OCI-LY7 (cell line): Measurements from ENCODE around the gene TPO. TPM values are rescaled to one million over a fixed set of nuclear protein-coding genes. Genes with fewer than 3 reads are reported as not detected.
"Not testable (repeated sequence)": the region's sequence is repeated elsewhere in the genome, so short reads cannot be mapped to it uniquely, and the experiment has no call there.

ENCODE experiments used
- BruUV-seq: library from RNA; stranded (reverse); fragments of 400-500 nt; replicated peaks from 2 replicates; lab custom pipeline; 2021; lab: Mats Ljungman, UMichigan
- CTCF ChIA-PET: fragments of 300-600 bp; sonication (Branson Sonifier 250); formaldehyde crosslinking; loops from one replicate; lab custom pipeline; 2022; ENCODE audit warnings: antibody characterized with exemption; ENCODE audit not compliant: unreplicated experiment; lab: Charles Lee
- POLR2A ChIA-PET: fragments of 300-600 bp; sonication (Branson Sonifier 250); formaldehyde crosslinking; loops from one replicate; lab custom pipeline; 2022; ENCODE audit warnings: antibody characterized with exemption; lab: Charles Lee
- DNase-seq: peaks from one replicate; pipeline ENCODE4 v3.0.0-alpha.2; 2015; ENCODE audit warnings: low spot score
- H2AFZ ChIP-seq: fragments of 200-600 bp; sonication (generic), shearing (Covaris generic); 2 replicates; pipeline ENCODE4 v1.6.1; 2014; ENCODE audit warnings: mild to moderate bottlenecking, antibody characterized with exemption, low read length, moderate library complexity
- H3K27ac ChIP-seq: fragments of 200-600 bp; sonication (generic); 2 replicates; pipeline ENCODE4 v1.5.1; 2014; ENCODE audit warnings: mixed run types, low read depth, mild to moderate bottlenecking, moderate library complexity, low read length, inconsistent platforms; ENCODE audit not compliant: poor library complexity, severe bottlenecking
- H3K36me3 ChIP-seq: fragments of 200-600 bp; sonication (generic); 2 replicates; pipeline ENCODE4 v1.6.1; 2014; ENCODE audit warnings: mild to moderate bottlenecking, antibody characterized with exemption, low read length, moderate library complexity, mixed read lengths; ENCODE audit not compliant: insufficient read depth
- H3K4me1 ChIP-seq: fragments of 200-600 bp; sonication (generic); 2 replicates; pipeline ENCODE4 v1.5.1; 2014; ENCODE audit warnings: mild to moderate bottlenecking, low read length; ENCODE audit not compliant: insufficient read depth, poor library complexity, severe bottlenecking
- H3K4me2 ChIP-seq: fragments of 200-600 bp; sonication (generic); 2 replicates; pipeline ENCODE4 v1.6.1; 2014; ENCODE audit warnings: mild to moderate bottlenecking, low read length
- H3K4me3 ChIP-seq: fragments of 200-600 bp; sonication (generic); 2 replicates; pipeline ENCODE4 v1.5.1; 2014; ENCODE audit warnings: mild to moderate bottlenecking, low read depth, low read length; ENCODE audit not compliant: poor library complexity, severe bottlenecking
- H3K79me2 ChIP-seq: fragments of 200-600 bp; sonication (generic); 2 replicates; pipeline ENCODE4 v1.6.1; 2016; ENCODE audit warnings: low read depth, mild to moderate bottlenecking, low read length, moderate library complexity, mixed read lengths; ENCODE audit not compliant: insufficient read depth
- H3K9me2 ChIP-seq: fragments of 200-600 bp; sonication (generic); 2 replicates; pipeline ENCODE4 v1.6.1; 2016; ENCODE audit warnings: mild to moderate bottlenecking, low read length, mixed read lengths; ENCODE audit not compliant: insufficient read depth
- H3K9me3 ChIP-seq: fragments of 200-600 bp; sonication (generic); 2 replicates; pipeline ENCODE4 v1.6.1; 2014; ENCODE audit warnings: mild to moderate bottlenecking, mixed run types, low read length, mixed read lengths
- H4K20me1 ChIP-seq: fragments of 200-600 bp; sonication (generic); 2 replicates; pipeline ENCODE4 v1.6.1; 2014; ENCODE audit warnings: mild to moderate bottlenecking, antibody characterized with exemption, low read length, moderate library complexity, mixed read lengths; ENCODE audit not compliant: insufficient read depth
- CTCF ChIP-seq: fragments of 200-600 bp; sonication (generic); conservative IDR thresholded peaks from 2 replicates; pipeline ENCODE4 v1.5.1; 2014; ENCODE audit warnings: mild to moderate bottlenecking, antibody characterized with exemption, low read length, moderate library complexity, mixed read lengths
- EZH2phosphoT487 ChIP-seq: fragments of 200-600 bp; sonication (generic); IDR thresholded peaks from 2 replicates; pipeline ENCODE4 v1.6.1; 2018; ENCODE audit warnings: low read depth, borderline replicate concordance, mild to moderate bottlenecking, mixed run types, antibody characterized with exemption, low read length, moderate library complexity, mixed read lengths
- intact Hi-C: fragments of 100-400 bp; cut with micrococcal nuclease; formaldehyde crosslinking; loops from one replicate; pipeline ENCODE4 v1.10.0; 2022; ENCODE audit not compliant: unreplicated experiment
- total RNA-seq, 2 experiments: library from RNA; depleted of rRNA in 1 of 2; stranded (reverse); fragments of >200 nt in 1 of 2; shearing (Covaris generic) in 1 of 2; gene quantifications; 2 replicates each; pipeline ENCODE4 v1.2.3, GENCODE V29; 2014 to 2022

The TPO gene
- total RNA-seq, 2 experiments from 2014 or later: not detected

DNA sequence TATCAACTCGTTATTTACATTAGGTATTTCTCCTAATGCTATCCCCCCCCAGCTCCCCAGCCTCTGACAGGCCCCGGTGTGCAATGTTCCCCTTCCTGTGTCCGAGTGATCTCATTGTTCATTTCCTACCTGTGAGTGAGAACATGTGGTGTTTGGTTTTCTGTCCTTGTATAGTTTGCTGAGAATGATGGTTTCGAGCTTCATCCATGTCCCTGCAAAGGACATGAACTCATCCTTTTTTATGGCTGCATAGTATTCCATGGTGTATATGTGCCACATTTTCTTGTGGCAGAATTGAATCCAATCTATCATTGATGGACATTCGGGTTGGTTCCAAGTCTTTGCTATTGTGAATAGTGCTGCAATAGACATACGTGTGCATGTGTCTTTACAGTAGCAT, 23.1 kb upstream of the TPO start:
- H3K9me3 ChIP-seq, CTCF ChIA-PET, H3K9me2 ChIP-seq, POLR2A ChIA-PET, H2AFZ ChIP-seq, H3K4me1 ChIP-seq, H3K79me2 ChIP-seq, H3K4me2 ChIP-seq, intact Hi-C loops, H4K20me1 ChIP-seq, BruUV-seq, H3K27ac ChIP-seq, H3K36me3 ChIP-seq, DNase-seq, H3K4me3 ChIP-seq: not testable (repeated sequence)

DNA sequence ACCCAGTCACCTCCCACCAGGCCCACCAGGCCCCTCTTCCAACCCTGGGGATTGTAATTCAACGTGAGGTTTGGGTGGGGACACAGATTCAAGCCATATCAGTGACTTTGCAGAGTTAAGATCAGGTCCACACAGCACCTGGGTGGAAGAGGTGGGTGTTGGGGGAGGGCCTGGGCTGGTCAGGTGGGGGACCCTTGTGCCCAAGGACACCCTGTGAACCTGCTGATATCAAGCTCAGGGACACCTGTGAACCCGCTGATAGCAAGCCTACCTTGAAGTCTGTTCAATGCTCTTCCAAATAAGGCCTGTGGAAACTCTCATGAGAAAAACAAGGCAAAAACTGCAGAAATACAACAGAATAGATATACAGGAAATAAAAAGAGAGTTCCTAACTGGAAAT, 19.9 kb upstream of the TPO start:
- Histone ChIP-seq H3K9me3 (no peaks in the 10 kb centered on the region), H3K9me2 (no peaks in the 10 kb centered on the region), H2AFZ (no peak overlapping the region), H3K4me1 (no peaks in the 10 kb centered on the region), H3K4me3 (no peak overlapping the region), H3K4me2 (no peak overlapping the region), H3K27ac (no peak overlapping the region), H4K20me1 (no peaks in the 10 kb centered on the region), H3K36me3 (no peaks in the 10 kb centered on the region), H3K79me2 (no peaks in the 10 kb centered on the region)
- TF ChIP-seq CTCF (no peak), EZH2phosphoT487 (no peak)
- ChIA-PET POLR2A (interaction anchor here (0.7 kb wide), 1 partner anchor 1204 kb away, joined by 3 read pairs; no protein-coding TSS in a partner anchor), CTCF (no interaction called here)
- DNase-seq: no peak
- no TSS peak for BruUV-seq
- intact Hi-C loops: no loop called here

- Histone ChIP-seq H4K20me1 (no peaks in the 10 kb centered on the region), H3K79me2 (no peaks in the 10 kb centered on the region), H3K4me2 (no peak overlapping the region), H3K9me3 (no peaks in the 10 kb centered on the region), H2AFZ (no peak overlapping the region), H3K4me3 (no peak overlapping the region), H3K36me3 (no peaks in the 10 kb centered on the region), H3K4me1 (no peaks in the 10 kb centered on the region), H3K27ac (no peak overlapping the region), H3K9me2 (no peaks in the 10 kb centered on the region)
- ChIA-PET CTCF (no interaction called here), POLR2A (interaction anchor here (0.7 kb wide), 1 partner anchor 42 kb away, joined by 3 read pairs; no protein-coding TSS in a partner anchor)
- no TSS peak for BruUV-seq
- DNase-seq: no peak
- intact Hi-C loops: no loop called here
- TF ChIP-seq EZH2phosphoT487 (no peak), CTCF (no peak)
Observed at GRCh38 chr2:1394709-1395408, 18.4 kb upstream of the TPO start.
